Measurements from ENCODE around the gene IL1R2.
"Not testable (repeated sequence)": the region's sequence is repeated elsewhere in the genome, so short reads cannot be mapped to it uniquely, and the experiment has no call there.

- TF ChIP-seq, protein P1, sequence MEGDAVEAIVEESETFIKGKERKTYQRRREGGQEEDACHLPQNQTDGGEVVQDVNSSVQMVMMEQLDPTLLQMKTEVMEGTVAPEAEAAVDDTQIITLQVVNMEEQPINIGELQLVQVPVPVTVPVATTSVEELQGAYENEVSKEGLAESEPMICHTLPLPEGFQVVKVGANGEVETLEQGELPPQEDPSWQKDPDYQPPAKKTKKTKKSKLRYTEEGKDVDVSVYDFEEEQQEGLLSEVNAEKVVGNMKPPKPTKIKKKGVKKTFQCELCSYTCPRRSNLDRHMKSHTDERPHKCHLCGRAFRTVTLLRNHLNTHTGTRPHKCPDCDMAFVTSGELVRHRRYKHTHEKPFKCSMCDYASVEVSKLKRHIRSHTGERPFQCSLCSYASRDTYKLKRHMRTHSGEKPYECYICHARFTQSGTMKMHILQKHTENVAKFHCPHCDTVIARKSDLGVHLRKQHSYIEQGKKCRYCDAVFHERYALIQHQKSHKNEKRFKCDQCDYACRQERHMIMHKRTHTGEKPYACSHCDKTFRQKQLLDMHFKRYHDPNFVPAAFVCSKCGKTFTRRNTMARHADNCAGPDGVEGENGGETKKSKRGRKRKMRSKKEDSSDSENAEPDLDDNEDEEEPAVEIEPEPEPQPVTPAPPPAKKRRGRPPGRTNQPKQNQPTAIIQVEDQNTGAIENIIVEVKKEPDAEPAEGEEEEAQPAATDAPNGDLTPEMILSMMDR (IDR thresholded peaks at IDR 0.05), result not testable (repeated sequence)
- not testable (repeated sequence) for TF ChIP-seq POLR2A (IDR thresholded peaks at IDR 0.05)
Measured at GRCh38 chr2:102068126-102068525, 76.4 kb downstream of the IL1R2 start.
